HL-60 (cell line): ENCODE results near the gene PDHA2.
"Not testable (repeated sequence)": the region's sequence is repeated elsewhere in the genome, so short reads cannot be mapped to it uniquely, and the experiment has no call there.

Experiments
- DNase-seq, 2 experiments: peaks; one replicate each; pipeline ENCODE4 v3.0.0-alpha.2; 2010 to 2020; ENCODE audit warnings: low read depth in 1 of 2, low spot score in 1 of 2
- H3K27ac ChIP-seq: fragments of 250-450 bp; sonication (Bioruptor Pico); replicated peaks from 2 replicates; pipeline ENCODE4 v1.5.1; 2020; ENCODE audit warnings: mild to moderate bottlenecking, moderate library complexity
- H3K27me3 ChIP-seq: fragments of 250-450 bp; sonication (Bioruptor Pico); 2 replicates; pipeline ENCODE4 v1.5.1; 2021; ENCODE audit warnings: mild to moderate bottlenecking, moderate library complexity; ENCODE audit not compliant: insufficient read depth, poor library complexity, severe bottlenecking
- H3K4me3 ChIP-seq: replicated peaks from 2 replicates; pipeline ENCODE4 v1.5.1; 2011; ENCODE audit warnings: mild to moderate bottlenecking, control low read depth, low read length; ENCODE audit not compliant: insufficient read depth
- GABPA ChIP-seq: IDR thresholded peaks from 2 replicates; pipeline ENCODE4 v1.6.1; 2012; ENCODE audit warnings: low read depth
- POLR2AphosphoS5 ChIP-seq: IDR thresholded peaks from 2 replicates; pipeline ENCODE4 v1.6.1; 2012; ENCODE audit warnings: low read depth
- SPI1 ChIP-seq: IDR thresholded peaks from 2 replicates; pipeline ENCODE4 v1.6.1; 2012; ENCODE audit warnings: low read depth, mild to moderate bottlenecking, borderline replicate concordance
- TF ChIP-seq, protein P1 (sequence below): IDR thresholded peaks from 2 replicates; pipeline ENCODE4 v1.6.1; 2012; ENCODE audit warnings: low read depth; ENCODE audit not compliant: insufficient replicate concordance
- TF ChIP-seq, protein P2 (sequence below): IDR thresholded peaks from one replicate; pipeline ENCODE4 v1.5.1; 2011; ENCODE audit warnings: low read length, control low read depth, inconsistent platforms; ENCODE audit not compliant: insufficient read depth

Gene PDHA2

DNA sequence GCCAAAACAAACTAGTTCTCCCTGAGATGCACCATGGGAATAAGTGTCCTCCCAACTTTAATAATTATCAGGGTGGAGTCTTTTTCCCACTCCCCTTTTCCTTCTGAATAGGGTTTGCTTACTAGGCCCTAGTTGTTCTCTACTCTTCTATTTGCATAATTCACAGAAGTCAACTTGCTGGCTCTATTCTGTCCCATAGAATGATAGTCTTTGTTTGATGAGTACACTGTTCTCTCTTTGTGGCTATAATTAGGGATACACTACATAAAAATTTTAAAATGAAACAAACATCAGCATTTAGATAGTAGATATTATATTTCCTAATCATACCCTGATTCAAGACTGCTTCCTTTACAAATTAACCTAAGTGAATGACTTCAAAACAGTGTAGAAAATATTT, 10.3 kb downstream of the PDHA2 start:
- no peak for TF ChIP-seq GABPA
- TF ChIP-seq SPI1, result no peak
- TF ChIP-seq, protein P1, sequence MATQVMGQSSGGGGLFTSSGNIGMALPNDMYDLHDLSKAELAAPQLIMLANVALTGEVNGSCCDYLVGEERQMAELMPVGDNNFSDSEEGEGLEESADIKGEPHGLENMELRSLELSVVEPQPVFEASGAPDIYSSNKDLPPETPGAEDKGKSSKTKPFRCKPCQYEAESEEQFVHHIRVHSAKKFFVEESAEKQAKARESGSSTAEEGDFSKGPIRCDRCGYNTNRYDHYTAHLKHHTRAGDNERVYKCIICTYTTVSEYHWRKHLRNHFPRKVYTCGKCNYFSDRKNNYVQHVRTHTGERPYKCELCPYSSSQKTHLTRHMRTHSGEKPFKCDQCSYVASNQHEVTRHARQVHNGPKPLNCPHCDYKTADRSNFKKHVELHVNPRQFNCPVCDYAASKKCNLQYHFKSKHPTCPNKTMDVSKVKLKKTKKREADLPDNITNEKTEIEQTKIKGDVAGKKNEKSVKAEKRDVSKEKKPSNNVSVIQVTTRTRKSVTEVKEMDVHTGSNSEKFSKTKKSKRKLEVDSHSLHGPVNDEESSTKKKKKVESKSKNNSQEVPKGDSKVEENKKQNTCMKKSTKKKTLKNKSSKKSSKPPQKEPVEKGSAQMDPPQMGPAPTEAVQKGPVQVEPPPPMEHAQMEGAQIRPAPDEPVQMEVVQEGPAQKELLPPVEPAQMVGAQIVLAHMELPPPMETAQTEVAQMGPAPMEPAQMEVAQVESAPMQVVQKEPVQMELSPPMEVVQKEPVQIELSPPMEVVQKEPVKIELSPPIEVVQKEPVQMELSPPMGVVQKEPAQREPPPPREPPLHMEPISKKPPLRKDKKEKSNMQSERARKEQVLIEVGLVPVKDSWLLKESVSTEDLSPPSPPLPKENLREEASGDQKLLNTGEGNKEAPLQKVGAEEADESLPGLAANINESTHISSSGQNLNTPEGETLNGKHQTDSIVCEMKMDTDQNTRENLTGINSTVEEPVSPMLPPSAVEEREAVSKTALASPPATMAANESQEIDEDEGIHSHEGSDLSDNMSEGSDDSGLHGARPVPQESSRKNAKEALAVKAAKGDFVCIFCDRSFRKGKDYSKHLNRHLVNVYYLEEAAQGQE, result no peak
- TF ChIP-seq, protein P2, sequence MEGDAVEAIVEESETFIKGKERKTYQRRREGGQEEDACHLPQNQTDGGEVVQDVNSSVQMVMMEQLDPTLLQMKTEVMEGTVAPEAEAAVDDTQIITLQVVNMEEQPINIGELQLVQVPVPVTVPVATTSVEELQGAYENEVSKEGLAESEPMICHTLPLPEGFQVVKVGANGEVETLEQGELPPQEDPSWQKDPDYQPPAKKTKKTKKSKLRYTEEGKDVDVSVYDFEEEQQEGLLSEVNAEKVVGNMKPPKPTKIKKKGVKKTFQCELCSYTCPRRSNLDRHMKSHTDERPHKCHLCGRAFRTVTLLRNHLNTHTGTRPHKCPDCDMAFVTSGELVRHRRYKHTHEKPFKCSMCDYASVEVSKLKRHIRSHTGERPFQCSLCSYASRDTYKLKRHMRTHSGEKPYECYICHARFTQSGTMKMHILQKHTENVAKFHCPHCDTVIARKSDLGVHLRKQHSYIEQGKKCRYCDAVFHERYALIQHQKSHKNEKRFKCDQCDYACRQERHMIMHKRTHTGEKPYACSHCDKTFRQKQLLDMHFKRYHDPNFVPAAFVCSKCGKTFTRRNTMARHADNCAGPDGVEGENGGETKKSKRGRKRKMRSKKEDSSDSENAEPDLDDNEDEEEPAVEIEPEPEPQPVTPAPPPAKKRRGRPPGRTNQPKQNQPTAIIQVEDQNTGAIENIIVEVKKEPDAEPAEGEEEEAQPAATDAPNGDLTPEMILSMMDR, result no peak
- Histone ChIP-seq H3K27ac (no peak overlapping the region), H3K27me3 (no peaks in the 10 kb centered on the region), H3K4me3 (no peak overlapping the region)
- no peak for DNase-seq

DNA sequence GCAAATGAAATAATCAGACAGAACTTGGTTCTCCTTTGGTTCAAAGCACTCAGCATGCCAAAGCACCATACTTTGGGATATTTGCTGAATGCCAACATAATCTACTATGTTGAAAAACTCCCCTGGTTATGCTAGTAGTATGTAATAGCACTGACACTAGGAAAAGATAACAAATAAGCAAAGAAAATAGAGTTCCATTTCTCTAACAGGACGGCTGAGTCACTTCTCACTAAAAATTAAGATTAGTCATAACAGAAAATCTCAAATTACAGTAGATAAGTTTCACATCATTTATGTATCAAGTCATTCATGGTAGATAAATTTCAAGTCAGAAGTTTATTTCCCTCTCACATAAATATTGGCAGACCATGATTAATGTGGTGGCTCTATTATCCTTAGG, 17.9 kb downstream of the PDHA2 start:
- Histone ChIP-seq H3K27me3 (no peaks in the 10 kb centered on the region), H3K27ac (no peak overlapping the region), H3K4me3 (no peak overlapping the region)
- DNase-seq, result no peak
- TF ChIP-seq, protein P2, result no peak

DNA sequence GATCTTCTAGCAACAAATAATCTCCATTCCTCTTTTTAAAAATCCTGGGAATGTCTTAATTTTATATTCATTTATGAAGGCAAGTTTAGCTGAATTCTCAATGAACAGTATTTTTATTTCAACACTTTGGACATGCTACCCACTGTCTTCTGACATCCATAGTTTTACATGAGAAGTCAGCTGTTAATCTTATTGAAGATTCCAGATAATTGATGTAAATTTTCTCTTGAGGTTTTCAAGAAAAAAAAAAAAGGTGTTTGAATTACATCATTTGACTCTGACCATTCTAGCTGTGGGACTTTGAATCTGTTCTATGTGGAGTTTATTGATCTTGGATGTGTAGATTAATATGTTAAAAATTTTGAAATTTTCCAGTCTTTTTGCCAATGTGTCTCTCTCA, 28.0 kb downstream of the PDHA2 start:
- Histone ChIP-seq H3K4me3 (no peak overlapping the region), H3K27ac (no peak overlapping the region), H3K27me3 (no peaks in the 10 kb centered on the region)
- TF ChIP-seq SPI1 (no peak), GABPA (no peak), POLR2AphosphoS5 (no peak)
- TF ChIP-seq, protein P1, result no peak
- TF ChIP-seq, protein P2, result no peak
- no peak for DNase-seq

DNA sequence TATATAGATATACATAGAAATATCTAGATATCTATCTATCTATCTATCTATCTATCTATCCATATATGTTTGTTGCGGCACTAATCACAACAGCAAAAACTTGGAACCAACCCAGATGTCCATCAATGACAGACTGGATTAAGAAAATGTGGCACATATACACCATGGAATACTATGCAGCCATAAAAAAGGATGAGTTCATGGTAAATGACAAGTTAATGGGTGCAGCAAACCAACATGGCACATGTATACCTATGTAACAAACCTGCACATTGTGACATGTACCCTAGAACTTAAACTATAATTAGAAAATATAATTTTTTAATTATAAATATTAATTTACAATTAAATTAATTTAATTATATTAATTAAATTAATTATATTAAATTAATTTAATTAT, 29.5 kb downstream of the PDHA2 start:
- not testable (repeated sequence) for H3K4me3 ChIP-seq, DNase-seq, H3K27ac ChIP-seq, H3K27me3 ChIP-seq
